Aorta (tissue), 5 donors: ENCODE data around the gene APBB1IP. TPM values are rescaled to one million over a fixed set of nuclear protein-coding genes. Genes with fewer than 3 reads are reported as not detected.

Source experiments
- ATAC-seq: fragments of 200-7000 bp; cut with Tn5 transposase; one replicate; pipeline ENCODE4 v1.9.1; 2022; ENCODE audit warnings: moderate library complexity; ENCODE audit not compliant: low FRiP score
- DNase-seq, 2 donors: peaks; one replicate each; pipeline ENCODE4 v3.0.0-alpha.2; 2020
- H3K27ac ChIP-seq, 2 donors: one replicate each; pipeline ENCODE4 v1.5.1; 2013; ENCODE audit warnings: low read length in 2 of 2, mild to moderate bottlenecking in 2 of 2, moderate library complexity in 2 of 2, control low read depth in 1 of 2, inconsistent platforms in 1 of 2, low read depth in 1 of 2
- H3K27me3 ChIP-seq, 2 donors: one replicate each; pipeline ENCODE4 v1.6.1; 2013; ENCODE audit warnings: control low read depth in 1 of 2, low read length in 1 of 2, mild to moderate bottlenecking in 1 of 2, moderate library complexity in 1 of 2; ENCODE audit not compliant: insufficient read depth in 2 of 2, control insufficient read depth in 1 of 2
- H3K36me3 ChIP-seq, 2 donors: one replicate each; pipeline ENCODE4 v1.6.1; 2013; ENCODE audit warnings: control low read depth in 1 of 2, low read length in 1 of 2, mild to moderate bottlenecking in 1 of 2; ENCODE audit not compliant: insufficient read depth in 2 of 2, control insufficient read depth in 1 of 2
- H3K4me1 ChIP-seq, 2 donors: one replicate each; pipeline ENCODE4 v1.6.1; 2013; ENCODE audit warnings: low read length in 2 of 2, control low read depth in 1 of 2, mild to moderate bottlenecking in 1 of 2, moderate library complexity in 1 of 2; ENCODE audit not compliant: insufficient read depth in 2 of 2, control insufficient read depth in 1 of 2
- H3K4me3 ChIP-seq, 2 donors: one replicate each; pipeline ENCODE4 v1.5.1; 2013; ENCODE audit warnings: low read length in 2 of 2, control low read depth in 1 of 2, mild to moderate bottlenecking in 1 of 2
- H3K9me3 ChIP-seq: one replicate; pipeline ENCODE4 v1.6.1; 2013; ENCODE audit warnings: mild to moderate bottlenecking, low read length; ENCODE audit not compliant: control insufficient read depth
- WGBS, 2 donors: extraction: QIAGEN DNeasy Blood & Tissue Kit; methylation state at CpG; one replicate each; pipeline ENCODE4 v1.1.7; 2013; 5-methylcytosine and 5-hydroxymethylcytosine counted together
- intact Hi-C, 2 donors: fragments of 100-400 bp; cut with DNase I; formaldehyde crosslinking; loops; one replicate each; pipeline versions ENCODE4 v1.14.2 to v1.15.0; 2022
- polyA plus RNA-seq, 2 donors: library from polyadenylated mRNA; stranded (reverse); fragments of 200-250 nt; gene quantifications; one replicate each; pipeline ENCODE4 v1.2.3, GENCODE V29; 2013
- total RNA-seq, 2 donors: library from RNA; stranded (reverse); fragmentation: NEBNext Ultra II Directional; extraction: Animal tissue kit (Norgen Biotek cat#: 25700); gene quantifications; one replicate each; pipeline ENCODE4 v1.2.1, GENCODE V29; 2021
- donor health status: healthy with polysubstance abuse.
- donor health status: Bipolar disorder and iron deficiency.
- donor health status: DM: no; HTN: no; CAD: no.
- donor health status: DM: no; HTN: no; CAD: no.
- donor health status: DM: yes; HTN: yes; CAD: no.

The APBB1IP gene
- total and polyA plus RNA-seq, 4 donors: 0.82 to 18.5 (median 7.7) TPM

DNA sequence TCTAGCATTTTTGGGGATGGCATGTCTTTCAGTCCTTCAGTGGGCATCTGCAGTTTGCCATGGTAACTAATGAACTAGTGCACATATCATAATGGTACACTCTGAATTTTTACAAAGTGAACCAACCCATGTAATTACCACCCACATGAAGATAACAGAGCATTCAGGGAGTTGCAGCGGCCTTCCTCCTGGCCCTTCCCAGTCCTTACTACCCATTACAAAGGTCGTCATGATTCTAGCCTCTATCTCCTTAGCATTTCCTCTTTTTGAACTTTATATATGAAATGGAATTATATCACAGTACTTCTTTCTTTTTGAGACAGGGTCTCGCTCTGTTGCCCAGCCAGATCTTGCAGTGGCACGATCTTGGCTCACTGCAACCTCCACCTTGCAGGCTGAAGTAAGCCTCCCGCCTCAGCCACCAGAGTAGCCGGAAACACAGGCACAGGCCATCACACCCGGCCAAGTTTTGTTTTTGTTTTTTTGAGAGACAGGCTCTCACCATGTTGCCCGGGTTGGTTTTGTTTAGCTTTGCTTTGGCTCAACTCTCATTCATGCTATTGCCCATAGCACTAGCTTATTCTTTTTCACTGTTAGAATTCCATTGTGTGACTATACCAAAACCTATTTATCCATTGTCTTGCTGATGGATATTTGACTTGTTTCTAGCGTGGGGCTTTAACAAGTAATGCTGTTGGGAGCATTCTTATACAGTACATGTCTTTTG, 79.2 kb downstream of the APBB1IP start:
- no peak for ATAC-seq
- WGBS, 2 donors: 59 to 62% methylated on average over 9 of the region's 9 CpGs

DNA sequence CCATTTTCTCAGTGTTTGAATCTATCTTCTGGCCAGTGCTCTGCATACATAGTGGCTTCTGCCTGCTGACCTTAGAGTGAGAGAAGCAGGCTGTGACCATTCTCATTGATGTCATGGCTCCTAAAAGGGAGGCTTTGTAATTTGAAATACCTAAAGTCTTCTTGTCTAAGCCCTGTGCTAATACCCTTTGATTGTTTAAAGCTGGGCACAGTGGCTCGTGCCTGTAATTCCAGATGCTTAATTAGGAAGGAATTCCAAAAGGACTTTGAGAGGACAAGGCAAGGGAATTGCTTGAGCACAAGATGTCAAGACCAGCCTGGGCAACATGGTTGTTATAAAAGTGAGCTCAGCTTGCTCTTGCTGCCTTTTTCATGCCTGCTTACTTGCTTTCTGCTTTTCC, 81.7 kb downstream of the APBB1IP start:
- Histone ChIP-seq H3K27ac (no peak overlapping the region), H3K9me3 (peaks cover 4% of the 10 kb centered on the region), H3K27me3 (no peaks in the 10 kb centered on the region), H3K4me1 (no peaks in the 10 kb centered on the region), H3K4me3 (no peak overlapping the region), H3K36me3 (no peaks in the 10 kb centered on the region)
- no peak for DNase-seq
- intact Hi-C loops: no loop called here
- ATAC-seq: no peak
- 65% methylated on average over 1 of the region's 1 CpG for WGBS, 2 donors

More for the DNA sequence above, 79.2 kb downstream of the APBB1IP start:
- Histone ChIP-seq H3K36me3 (no peaks in the 10 kb centered on the region), H3K27ac (no peak overlapping the region), H3K9me3 (peaks cover 4% of the 10 kb centered on the region), H3K4me3 (no peak overlapping the region), H3K4me1 (no peaks in the 10 kb centered on the region), H3K27me3 (no peaks in the 10 kb centered on the region)
- intact Hi-C loops: no loop called here
- DNase-seq: no peak

DNA sequence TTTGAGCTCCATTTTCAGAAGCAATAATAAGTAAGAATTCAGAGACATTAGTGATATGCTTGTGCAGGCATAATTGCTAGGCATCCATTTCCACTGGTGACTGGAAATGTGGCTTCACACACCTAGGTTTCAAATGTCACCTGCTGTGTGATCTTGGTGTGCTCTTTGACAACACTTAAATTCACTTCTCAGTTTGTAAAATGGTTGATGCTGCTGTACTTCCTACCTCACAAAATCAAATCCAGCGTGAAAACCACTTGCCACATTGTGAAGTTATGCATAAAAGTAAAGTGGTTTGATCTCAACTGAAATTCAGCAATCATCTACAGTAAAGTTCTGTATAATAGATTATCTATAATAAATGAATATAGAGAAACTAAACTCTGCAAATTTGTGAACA, 82.4 kb downstream of the APBB1IP start:
- peaks cover 4% of the 10 kb centered on the region for H3K9me3 ChIP-seq
- no peaks in the 10 kb centered on the region for H3K36me3 ChIP-seq
- no peak overlapping the region for H3K27ac ChIP-seq
- intact Hi-C loops: no loop called here
- no peaks in the 10 kb centered on the region for H3K27me3 ChIP-seq
- ATAC-seq (no peak), DNase-seq (no peak)
- WGBS, 2 donors: 73 to 75% methylated on average over 1 of the region's 1 CpG
- H3K4me3 ChIP-seq: no peak overlapping the region
- H3K4me1 ChIP-seq: no peaks in the 10 kb centered on the region

DNA sequence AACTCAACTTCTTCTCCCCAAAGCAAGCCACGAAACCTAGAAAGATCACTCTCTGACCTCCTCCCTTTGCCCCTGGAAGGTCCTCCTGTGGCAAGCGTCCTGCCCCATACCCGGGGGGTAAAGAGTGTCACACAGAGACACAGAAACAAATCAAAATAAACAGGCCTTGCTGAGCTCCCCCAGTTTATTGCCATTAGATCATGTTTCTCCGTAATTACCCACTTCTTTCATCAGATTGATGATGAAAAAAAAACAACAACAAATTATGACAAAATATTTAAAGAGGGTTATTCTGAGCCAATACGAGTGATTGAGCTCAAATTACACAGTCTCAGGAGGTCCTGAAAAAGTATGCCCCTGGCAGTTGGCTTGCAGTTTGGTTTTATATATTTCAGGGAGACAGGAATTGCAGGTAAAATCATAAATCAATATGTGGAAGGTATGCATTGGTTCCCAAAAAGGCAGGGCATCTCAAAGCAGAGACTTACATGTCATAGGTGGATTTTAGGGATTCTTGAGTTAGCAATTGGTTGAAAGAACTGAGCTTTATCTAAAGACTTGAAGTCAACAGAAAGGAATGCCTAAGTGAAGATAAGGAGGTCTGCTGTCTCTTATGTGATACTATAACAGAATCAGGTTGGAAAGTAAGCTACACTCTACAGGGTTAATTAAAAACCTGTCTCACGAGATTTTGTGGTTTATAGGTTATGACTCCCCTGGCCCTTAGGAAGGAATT, 86.2 kb downstream of the APBB1IP start:
- DNase-seq (no peak), ATAC-seq (no peak)
- Histone ChIP-seq H3K27ac (no peak overlapping the region), H3K4me1 (no peaks in the 10 kb centered on the region), H3K36me3 (no peaks in the 10 kb centered on the region), H3K9me3 (peaks cover 2% of the 10 kb centered on the region), H3K4me3 (no peak overlapping the region), H3K27me3 (no peaks in the 10 kb centered on the region)
- 38 to 42% methylated on average over 6 of the region's 6 CpGs for WGBS, 2 donors
- intact Hi-C loops: no loop called here

DNA sequence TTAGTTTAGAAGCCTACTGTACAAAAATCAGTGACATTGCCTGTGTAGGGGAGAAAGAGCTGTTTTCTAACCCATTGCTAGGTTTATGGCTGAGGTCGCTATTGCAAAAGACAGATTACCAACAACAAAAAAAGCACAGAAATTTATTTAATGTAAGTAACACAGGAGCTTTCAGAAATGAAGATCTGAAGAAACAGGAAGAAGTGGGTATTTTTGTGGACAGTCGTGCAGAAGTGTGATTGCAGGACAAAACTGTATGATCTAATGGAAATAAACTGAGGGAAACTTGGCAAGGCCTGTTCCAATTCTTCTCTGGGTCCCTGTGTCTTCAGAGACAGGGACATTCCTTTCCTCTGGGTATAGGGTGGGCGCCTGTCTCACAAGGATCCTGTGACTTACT, 87.4 kb downstream of the APBB1IP start:
- 58 to 63% methylated on average over 3 of the region's 3 CpGs for WGBS, 2 donors
- Histone ChIP-seq H3K4me1 (no peaks in the 10 kb centered on the region), H3K9me3 (no peaks in the 10 kb centered on the region), H3K36me3 (no peaks in the 10 kb centered on the region), H3K27ac (no peak overlapping the region), H3K27me3 (no peaks in the 10 kb centered on the region), H3K4me3 (no peak overlapping the region)
- no peak for DNase-seq
- ATAC-seq: no peak
- intact Hi-C loops: no loop called here

DNA sequence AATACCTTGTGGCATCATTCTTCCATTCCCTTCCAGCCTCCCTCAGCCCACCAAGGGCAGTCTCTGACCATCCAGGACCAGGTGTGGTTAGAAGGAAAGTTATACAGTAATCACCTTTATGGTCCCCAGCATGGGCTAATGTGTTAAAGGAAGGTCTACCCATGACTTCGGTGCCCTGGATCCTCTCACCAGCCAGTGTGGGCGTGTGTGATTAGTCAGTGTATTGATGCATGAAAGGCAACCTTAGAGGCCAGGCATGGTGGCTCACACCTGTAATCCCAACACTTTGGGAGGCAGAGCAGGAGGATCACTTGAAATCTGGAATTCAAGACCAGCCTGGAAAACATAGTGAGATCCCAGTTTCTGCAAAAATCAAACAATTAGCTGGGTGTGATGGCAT, 88.9 kb downstream of the APBB1IP start:
- Histone ChIP-seq H3K4me3 (no peak overlapping the region), H3K27me3 (no peaks in the 10 kb centered on the region), H3K4me1 (no peaks in the 10 kb centered on the region), H3K36me3 (no peaks in the 10 kb centered on the region), H3K9me3 (no peaks in the 10 kb centered on the region), H3K27ac (no peak overlapping the region)
- 86 to 93% methylated on average over 2 of the region's 2 CpGs for WGBS, 2 donors
- DNase-seq (no peak), ATAC-seq (no peak)
- intact Hi-C loops: no loop called here

DNA sequence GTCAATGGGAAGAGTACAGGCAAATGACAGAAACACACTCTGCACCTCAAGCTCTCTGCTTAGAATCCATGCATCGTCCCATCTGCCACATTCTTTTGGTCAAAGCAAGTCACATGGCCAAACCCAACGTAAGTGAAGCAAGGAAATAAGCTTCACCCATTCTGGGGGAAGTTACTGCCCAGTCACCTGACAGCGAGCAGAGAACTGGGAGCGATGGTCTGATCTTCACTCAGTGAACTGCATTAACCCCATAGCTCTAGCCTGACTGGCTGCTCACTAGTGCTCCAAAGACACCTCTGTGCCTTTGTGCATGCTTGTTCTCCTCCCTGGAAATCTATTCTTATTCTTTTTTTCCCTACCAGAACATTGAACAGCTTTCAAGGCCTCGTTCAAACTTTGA, 89.9 kb downstream of the APBB1IP start:
- 78 to 84% methylated on average over 5 of the region's 5 CpGs for WGBS, 2 donors
- ATAC-seq: no peak

DNA sequence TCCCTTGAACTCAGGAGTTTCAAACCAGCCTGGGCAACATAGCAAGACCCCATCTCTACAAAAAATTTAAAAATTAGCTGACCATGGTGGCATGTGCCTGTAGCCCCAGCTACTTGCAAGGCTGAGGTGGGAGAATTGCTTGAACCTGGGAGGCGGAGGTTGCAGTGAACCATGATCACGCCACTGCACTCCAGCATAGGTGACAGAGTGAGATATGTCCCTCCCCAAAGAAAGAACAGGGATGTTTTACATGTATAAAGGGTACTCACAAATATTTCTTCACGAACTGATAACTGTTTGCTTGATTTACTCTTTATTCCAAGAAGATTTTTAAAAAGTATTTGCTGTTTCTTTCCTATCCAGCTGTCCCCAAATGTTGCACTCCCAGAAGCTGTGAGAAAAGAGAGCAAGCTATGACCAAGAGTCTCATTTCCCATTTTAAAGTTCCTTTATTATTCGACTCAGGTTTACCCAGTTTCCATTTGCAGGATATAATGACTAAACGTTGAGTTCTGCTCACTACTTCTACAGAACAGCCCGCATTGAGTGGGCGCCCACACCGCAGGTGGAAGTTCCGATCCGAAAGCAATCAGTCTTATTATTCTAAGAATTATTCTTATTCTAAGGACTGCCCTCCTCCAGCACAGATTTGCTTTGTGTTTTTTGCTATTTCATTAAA, 90.7 kb downstream of the APBB1IP start:
- H3K4me3 ChIP-seq: no peak overlapping the region
- H3K27me3 ChIP-seq: no peaks in the 10 kb centered on the region
- H3K27ac ChIP-seq: no peak overlapping the region
- H3K36me3 ChIP-seq: no peaks in the 10 kb centered on the region
- H3K4me1 ChIP-seq: no peaks in the 10 kb centered on the region
- WGBS, 2 donors: 86% methylated on average over 10 of the region's 10 CpGs
- DNase-seq (no peak), ATAC-seq (no peak)
- no peaks in the 10 kb centered on the region for H3K9me3 ChIP-seq
- intact Hi-C loops: no loop called here

More for the DNA sequence above, 89.9 kb downstream of the APBB1IP start:
- Histone ChIP-seq H3K27ac (no peak overlapping the region), H3K27me3 (no peaks in the 10 kb centered on the region), H3K4me3 (no peak overlapping the region), H3K36me3 (no peaks in the 10 kb centered on the region), H3K4me1 (no peaks in the 10 kb centered on the region), H3K9me3 (no peaks in the 10 kb centered on the region)
- intact Hi-C loops: no loop called here
- no peak for DNase-seq
